Stimulated activated CD8-positive, alpha-beta memory T cell treated with anti-CD3 and anti-CD28 coated beads, Interleukin-7, amount 100 ng/mL, for 1 hour (primary cell): Measurements from ENCODE around the gene COL11A2.
A peak's percentile ranks its signal among the peaks of the same experiment; 100 is the strongest.
"Not testable (repeated sequence)": the region's sequence is repeated elsewhere in the genome, so short reads cannot be mapped to it uniquely, and the experiment has no call there.

Experiments
- DNase-seq, 2 donors: peaks; one replicate each; pipeline ENCODE4 v3.0.0-alpha.2; 2020; ENCODE audit warnings: low read depth in 2 of 2

COL11A2 gene

GRCh38 chr6:33192105-33192646 lies at the start of gene COL11A2:
COL11A2 (minus strand) TSS chr6:33192467; CDS start chr6:33192240, 227 bp downstream.
- no peak for DNase-seq

- DNase-seq: no peak
Observed at GRCh38 chr6:33241968-33242367, 49.7 kb upstream of the COL11A2 start.

- no peak for DNase-seq
Observed at GRCh38 chr6:33237741-33238140, 45.5 kb upstream of the COL11A2 start.

GRCh38 chr6:33236852-33237251 lies 44.6 kb upstream of the COL11A2 start:
- no peak for DNase-seq

GRCh38 chr6:33236328-33236727 lies 44.1 kb upstream of the COL11A2 start:
- DNase-seq: no peak

GRCh38 chr6:33235221-33235634 lies 43.0 kb upstream of the COL11A2 start:
- DNase-seq: no peak

GRCh38 chr6:33226503-33227120 lies 34.3 kb upstream of the COL11A2 start:
- not testable (repeated sequence) for DNase-seq

GRCh38 chr6:33217681-33218080 lies 25.4 kb upstream of the COL11A2 start:
- DNase-seq: no peak

- no peak for DNase-seq
Observed at GRCh38 chr6:33217246-33217645, 25.0 kb upstream of the COL11A2 start.

GRCh38 chr6:33216117-33216649 lies 23.9 kb upstream of the COL11A2 start:
- DNase-seq: no peak

- DNase-seq: no peak
Observed at GRCh38 chr6:33215271-33216116, 23.2 kb upstream of the COL11A2 start.

- no peak for DNase-seq
Observed at GRCh38 chr6:33213989-33214335, 21.7 kb upstream of the COL11A2 start.

- DNase-seq: no peak
Observed at GRCh38 chr6:33213166-33213988, 21.1 kb upstream of the COL11A2 start.

- DNase-seq: no peak
Observed at GRCh38 chr6:33212857-33213165, 20.5 kb upstream of the COL11A2 start.

GRCh38 chr6:33211666-33212422 lies 19.6 kb upstream of the COL11A2 start:
- DNase-seq: no peak

GRCh38 chr6:33211136-33211535 lies 18.9 kb upstream of the COL11A2 start:
- DNase-seq: no peak

- no peak for DNase-seq
Observed at GRCh38 chr6:33209856-33210255, 17.6 kb upstream of the COL11A2 start.

- peak; percentile 69 to 77 for DNase-seq
Observed at GRCh38 chr6:33208091-33208967, 16.1 kb upstream of the COL11A2 start, which contains the start of gene RING1. RING1 (plus strand) TSS chr6:33208500; CDS start chr6:33208823, 323 bp downstream.

- DNase-seq: no peak
Observed at GRCh38 chr6:33207552-33208090, 15.4 kb upstream of the COL11A2 start.
